ENCODE measurements around the gene CYFIP2. TPM values are rescaled to one million over a fixed set of nuclear protein-coding genes. Genes with fewer than 3 reads are reported as not detected.

The CYFIP2 gene
- total and polyA plus RNA-seq, 2 of the 8 experiments (the other 6 are each of a cell fraction or from before 2014, with no cell fraction given), result 45.1 to 80.6 TPM

DNA sequence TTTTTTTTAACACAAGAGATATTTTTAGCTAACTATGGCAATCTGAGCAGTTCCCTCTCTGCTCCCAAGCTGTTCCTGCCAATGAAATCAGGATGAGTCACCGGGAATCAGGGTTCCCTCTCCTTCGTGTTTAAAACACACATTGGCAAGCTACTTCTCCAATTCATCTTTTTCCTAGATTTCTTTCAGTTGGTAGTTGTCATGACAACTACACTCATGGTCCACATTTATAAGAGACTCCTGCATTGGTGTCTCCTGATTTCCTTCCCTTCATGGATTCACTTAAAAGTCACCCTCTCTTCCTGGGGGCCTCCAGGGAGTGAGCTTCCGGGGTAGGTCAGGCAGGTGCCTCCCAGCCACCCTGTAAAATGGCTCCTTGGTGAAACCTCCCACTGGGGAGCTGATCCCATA is 121.8 kb downstream of the CYFIP2 start:
- Histone ChIP-seq H4K5ac (ENCODE audit: insufficient read length, low read depth, low read length) (no peak overlapping the region), H2BK120ac (replicated peaks; ENCODE audit: low read depth, low read length) (no peak overlapping the region), H2BK5ac (ENCODE audit: low read depth, low read length) (no peak overlapping the region), H3K9me3 (ENCODE audit: insufficient read depth in 2 of 2, low read depth in 1 of 2, low read length in 1 of 2) (no peaks in the 10 kb centered on the region), H3K9ac (replicated peaks in 1 of 4; ENCODE audit: extremely low read depth in 1 of 4, low read depth in 3 of 4, low read length in 3 of 4) (no peak overlapping the region), H3K27me3 (replicated peaks in 1 of 4; ENCODE audit: control insufficient read depth in 3 of 4, extremely low read depth in 1 of 4, insufficient read depth in 3 of 4, low read length in 3 of 4) (no peaks in the 10 kb centered on the region), H3K36me3 (ENCODE audit: control insufficient read depth in 2 of 4, insufficient read depth in 4 of 4, low read length in 3 of 4) (peaks cover 0 to 8% (median 1%) of the 10 kb centered on the region in 4 experiments; a peak in 1 of 8 replicates), H3K23me2 (ENCODE audit: low read depth, low read length) (0 out of 2 replicates have a peak, but pooled peaks cover 1% of the 10 kb centered on the region), H2AFZ (ENCODE audit: low read length) (no peak overlapping the region), H3K4ac (replicated peaks; ENCODE audit: insufficient read length, low read depth, low read length) (no peak overlapping the region), H4K8ac (ENCODE audit: extremely low read depth, insufficient read depth, low read length) (no peak overlapping the region), H3K23ac (ENCODE audit: insufficient read length) (no peak overlapping the region), H4K20me1 (replicated peaks in 1 of 2; ENCODE audit: control insufficient read depth in 1 of 2, insufficient read depth in 2 of 2, low read length in 2 of 2) (no peaks in the 10 kb centered on the region), H3K79me1 (ENCODE audit: low read depth, low read length) (no peaks in the 10 kb centered on the region), H4K91ac (replicated peaks; ENCODE audit: insufficient read length, low read length) (no peak overlapping the region), H2BK12ac (ENCODE audit: low read depth, low read length) (no peak overlapping the region), H3K4me1 (replicated peaks in 1 of 4; ENCODE audit: control insufficient read depth in 3 of 4, insufficient read depth in 4 of 4, low read length in 3 of 4) (peaks cover 0 to 8% (median 0%) of the 10 kb centered on the region in 4 experiments; a peak in 3 of 7 replicates), H2BK20ac (ENCODE audit: low read length) (no peak overlapping the region), H3K4me2 (ENCODE audit: insufficient read depth in 1 of 2, low read depth in 2 of 2, low read length in 2 of 2) (no peak overlapping the region), H3K14ac (ENCODE audit: insufficient read length) (no peak overlapping the region), H3K79me2 (ENCODE audit: control insufficient read depth in 1 of 2, insufficient read depth in 2 of 2, low read length in 2 of 2) (no peaks in the 10 kb centered on the region), H2AK5ac (ENCODE audit: low read depth, low read length) (no peak overlapping the region), H3K27ac (ENCODE audit: low read depth, low read length) (no peak overlapping the region), H2BK15ac (ENCODE audit: low read length) (no peak overlapping the region), H3K56ac (replicated peaks; ENCODE audit: insufficient read length, low read depth, low read length) (no peak overlapping the region), H3K18ac (ENCODE audit: extremely low read depth, low read length) (no peak overlapping the region), H3K4me3 (ENCODE audit: extremely low read depth in 1 of 4, insufficient read depth in 2 of 4, low read depth in 3 of 4, low read length in 4 of 4) (no peak overlapping the region)
- DNase-seq (ENCODE audit: low read depth in 1 of 2, low spot score in 2 of 2) (no peak), FAIRE-seq (no peak)
- ChIA-PET POLR2A (ENCODE audit: partially characterized antibody) (no interaction called here), CTCF (ENCODE audit: partially characterized antibody) (interaction anchor here (0.6 to 2.5 kb wide), 5 partner anchors 8 to 210 kb away, joined by 3 to 8 read pairs (median 3); no protein-coding TSS in a partner anchor)
- 84% methylated on average over 3 of the region's 3 CpGs; no CpG with 5 or more reads in 1 of the 2 experiments for WGBS, 2 experiments (ENCODE audit: extremely low coverage in 1 of 2, insufficient coverage in 1 of 2, insufficient read length in 1 of 2, insufficient replicate concordance in 2 of 2, low coverage in 1 of 2, low lambda C conversion rate in 2 of 2, missing lambda C conversion rate in 1 of 2)
- TF ChIP-seq SAP30 (IDR thresholded peaks at IDR 0.05; ENCODE audit: insufficient read depth, insufficient replicate concordance, low read length) (no peak), KDM1A (IDR thresholded peaks at IDR 0.05; ENCODE audit: borderline replicate concordance, low read length) (no peak), SP4 (IDR thresholded peaks at IDR 0.05; ENCODE audit: low read length) (no peak), CEBPB (IDR thresholded peaks at IDR 0.05; ENCODE audit: low read depth, low read length) (no peak), MAFK (IDR thresholded peaks at IDR 0.05; ENCODE audit: low read depth, low read length) (no peak), EP300 (IDR thresholded peaks at IDR 0.05; ENCODE audit: borderline replicate concordance in 1 of 2, low read depth in 2 of 2, low read length in 2 of 2) (no peak), POLR2A (IDR thresholded peaks at IDR 0.05; ENCODE audit: control extremely low read depth in 1 of 2, low read depth in 2 of 2, low read length in 2 of 2) (no peak), ASH2L (IDR thresholded peaks at IDR 0.05; ENCODE audit: low read length) (no peak), SP2 (IDR thresholded peaks at IDR 0.05; ENCODE audit: low read length) (no peak)

Data from H1 (cell line).